Measurements from ENCODE around the gene RRP15.
A peak's percentile ranks its signal among the peaks of the same experiment; 100 is the strongest.

The RRP15 gene

GRCh38 chr1:218284917-218285635 lies at the start of gene RRP15:
TSS of gene RRP15 (plus strand) at chr1:218285293. CDS start at chr1:218285317, 24 bp downstream.
- DNase-seq: peak; percentile 90

- no peak for DNase-seq
Observed at GRCh38 chr1:218242171-218242570, 42.9 kb upstream of the RRP15 start.

- DNase-seq: no peak
Observed at GRCh38 chr1:218247339-218247738, 37.8 kb upstream of the RRP15 start.

GRCh38 chr1:218249338-218250140 lies 35.6 kb upstream of the RRP15 start:
- DNase-seq: no peak

GRCh38 chr1:218250492-218250891 lies 34.6 kb upstream of the RRP15 start:
- DNase-seq: no peak

GRCh38 chr1:218254296-218254946 lies 30.7 kb upstream of the RRP15 start:
- no peak for DNase-seq

- no peak for DNase-seq
Observed at GRCh38 chr1:218255090-218255489, 30.0 kb upstream of the RRP15 start.

GRCh38 chr1:218257371-218257770 lies 27.7 kb upstream of the RRP15 start:
- no peak for DNase-seq

GRCh38 chr1:218257971-218258370 lies 27.1 kb upstream of the RRP15 start:
- DNase-seq: no peak

GRCh38 chr1:218259339-218259738 lies 25.8 kb upstream of the RRP15 start:
- DNase-seq: no peak

GRCh38 chr1:218259800-218260199 lies 25.3 kb upstream of the RRP15 start:
- peak; percentile 15 for DNase-seq

- no peak for DNase-seq
Observed at GRCh38 chr1:218262259-218262658, 22.8 kb upstream of the RRP15 start.

GRCh38 chr1:218266356-218266755 lies 18.7 kb upstream of the RRP15 start:
- DNase-seq: no peak

GRCh38 chr1:218272366-218272765 lies 12.7 kb upstream of the RRP15 start:
- DNase-seq: no peak

- DNase-seq: no peak
Observed at GRCh38 chr1:218273762-218274479, 11.2 kb upstream of the RRP15 start.

GRCh38 chr1:218274511-218274910 lies 10.6 kb upstream of the RRP15 start:
- no peak for DNase-seq

- no peak for DNase-seq
Observed at GRCh38 chr1:218275823-218276222, 9.3 kb upstream of the RRP15 start.

GRCh38 chr1:218281285-218281684 lies 3.8 kb upstream of the RRP15 start:
- no peak for DNase-seq

- peak; percentile 19 for DNase-seq
Observed at GRCh38 chr1:218284377-218284916, 646 bp upstream of the RRP15 start.

GRCh38 chr1:218292515-218292914 lies 7.4 kb downstream of the RRP15 start:
- DNase-seq: no peak

- no peak for DNase-seq
Observed at GRCh38 chr1:218294546-218294945, 9.5 kb downstream of the RRP15 start.

GRCh38 chr1:218296162-218296561 lies 11.1 kb downstream of the RRP15 start:
- DNase-seq: no peak

GRCh38 chr1:218297461-218297860 lies 12.4 kb downstream of the RRP15 start:
- no peak for DNase-seq

Data from activated CD4-positive, alpha-beta T cell treated with anti-CD3 and anti-CD28 coated beads, Interleukin-10, Interleukin-2, amounts not matched to agents 100 ng/mL and 50 ng/mL, durations not matched to agents 16 hours and 8 hours (primary cell).